ENCODE results near the gene TESK2. TPM values are rescaled to one million over a fixed set of nuclear protein-coding genes. Genes with fewer than 3 reads are reported as not detected.
"Not testable (repeated sequence)": the region's sequence is repeated elsewhere in the genome, so short reads cannot be mapped to it uniquely, and the experiment has no call there.

The TESK2 gene
- total and polyA plus RNA-seq, 11 donors = 0.50 to 4.7 (median 1.5) TPM

DNA sequence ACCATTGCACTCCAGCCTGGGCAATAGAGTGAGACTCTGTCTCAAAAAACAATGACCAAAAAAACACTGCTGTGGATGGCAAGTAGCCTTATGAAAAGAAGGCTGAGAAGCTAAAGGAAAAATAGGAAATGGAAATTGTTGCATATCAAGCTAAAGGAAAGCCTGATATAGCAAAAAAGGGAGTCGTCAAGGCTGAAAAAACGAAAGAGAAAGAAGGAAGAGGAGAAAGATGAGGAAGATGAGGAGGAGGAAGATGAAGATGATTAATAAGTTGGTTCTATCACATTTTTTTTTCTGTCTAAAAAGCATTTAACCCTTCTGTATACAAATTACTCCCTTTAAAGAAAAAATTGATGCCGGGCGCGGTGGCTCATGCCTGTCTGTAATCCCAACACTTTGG lies 40.9 kb upstream of the TESK2 start:
- 77 to 86% (median 78%) methylated on average over 5 of the region's 5 CpGs for WGBS, 4 donors
- H3K4me3 ChIP-seq = no peak overlapping the region
- ATAC-seq (no peak), DNase-seq (no peak)
- TF ChIP-seq POLR2A (IDR thresholded peaks at IDR 0.05) = no peak
- TF ChIP-seq, protein P1, sequence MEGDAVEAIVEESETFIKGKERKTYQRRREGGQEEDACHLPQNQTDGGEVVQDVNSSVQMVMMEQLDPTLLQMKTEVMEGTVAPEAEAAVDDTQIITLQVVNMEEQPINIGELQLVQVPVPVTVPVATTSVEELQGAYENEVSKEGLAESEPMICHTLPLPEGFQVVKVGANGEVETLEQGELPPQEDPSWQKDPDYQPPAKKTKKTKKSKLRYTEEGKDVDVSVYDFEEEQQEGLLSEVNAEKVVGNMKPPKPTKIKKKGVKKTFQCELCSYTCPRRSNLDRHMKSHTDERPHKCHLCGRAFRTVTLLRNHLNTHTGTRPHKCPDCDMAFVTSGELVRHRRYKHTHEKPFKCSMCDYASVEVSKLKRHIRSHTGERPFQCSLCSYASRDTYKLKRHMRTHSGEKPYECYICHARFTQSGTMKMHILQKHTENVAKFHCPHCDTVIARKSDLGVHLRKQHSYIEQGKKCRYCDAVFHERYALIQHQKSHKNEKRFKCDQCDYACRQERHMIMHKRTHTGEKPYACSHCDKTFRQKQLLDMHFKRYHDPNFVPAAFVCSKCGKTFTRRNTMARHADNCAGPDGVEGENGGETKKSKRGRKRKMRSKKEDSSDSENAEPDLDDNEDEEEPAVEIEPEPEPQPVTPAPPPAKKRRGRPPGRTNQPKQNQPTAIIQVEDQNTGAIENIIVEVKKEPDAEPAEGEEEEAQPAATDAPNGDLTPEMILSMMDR (IDR thresholded peaks at IDR 0.05) = no peak
- peak overlapping the region in 1 of 12 donors; percentile 51 for H3K27ac ChIP-seq
- peaks cover 0 to 10% (median 0%) of the 10 kb centered on the region in 12 donors for H3K4me1 ChIP-seq
- intact Hi-C loops (cut with DNase I) = no loop called here
- no peaks in the 10 kb centered on the region for H3K36me3 ChIP-seq
- H3K27me3 ChIP-seq = no peaks in the 10 kb centered on the region
- no peaks in the 10 kb centered on the region for H3K9me3 ChIP-seq

DNA sequence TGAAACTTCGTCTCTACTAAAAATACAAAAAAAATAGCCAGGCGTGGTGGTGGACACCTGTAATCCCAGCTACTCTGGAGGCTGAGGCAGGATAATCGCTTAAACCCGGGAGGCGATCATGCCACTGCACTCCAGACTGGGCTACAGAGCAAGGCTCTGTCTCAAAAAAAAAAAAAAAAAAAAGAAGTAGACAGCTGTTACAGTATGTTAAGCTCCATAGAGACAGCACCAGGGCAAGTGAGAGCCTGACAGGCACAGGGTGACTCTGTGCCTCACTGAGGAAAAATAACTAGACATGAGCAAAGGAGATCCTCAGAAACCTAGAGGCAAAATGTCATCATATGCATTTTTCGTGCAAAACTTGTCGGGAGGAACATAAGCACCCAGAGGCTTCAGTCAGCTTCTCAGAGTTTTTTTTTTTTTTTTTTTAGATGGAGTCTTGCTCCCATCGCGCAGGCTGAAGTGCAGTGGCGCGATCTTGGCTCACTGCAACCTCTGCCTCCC lies 39.7 kb upstream of the TESK2 start:
- intact Hi-C loops (cut with DNase I) = no loop called here
- no peak overlapping the region for H3K4me3 ChIP-seq
- ATAC-seq (no peak), DNase-seq (no peak)
- no peaks in the 10 kb centered on the region for H3K9me3 ChIP-seq
- 95 to 98% (median 96%) methylated on average over 11 of the region's 11 CpGs for WGBS, 4 donors
- no peaks in the 10 kb centered on the region for H3K36me3 ChIP-seq
- TF ChIP-seq, protein P1 (IDR thresholded peaks at IDR 0.05) = no peak
- no peak for TF ChIP-seq POLR2A (IDR thresholded peaks at IDR 0.05)
- no peaks in the 10 kb centered on the region for H3K27me3 ChIP-seq
- no peak overlapping the region for H3K27ac ChIP-seq
- H3K4me1 ChIP-seq = peaks cover 0 to 10% (median 0%) of the 10 kb centered on the region in 12 donors

DNA sequence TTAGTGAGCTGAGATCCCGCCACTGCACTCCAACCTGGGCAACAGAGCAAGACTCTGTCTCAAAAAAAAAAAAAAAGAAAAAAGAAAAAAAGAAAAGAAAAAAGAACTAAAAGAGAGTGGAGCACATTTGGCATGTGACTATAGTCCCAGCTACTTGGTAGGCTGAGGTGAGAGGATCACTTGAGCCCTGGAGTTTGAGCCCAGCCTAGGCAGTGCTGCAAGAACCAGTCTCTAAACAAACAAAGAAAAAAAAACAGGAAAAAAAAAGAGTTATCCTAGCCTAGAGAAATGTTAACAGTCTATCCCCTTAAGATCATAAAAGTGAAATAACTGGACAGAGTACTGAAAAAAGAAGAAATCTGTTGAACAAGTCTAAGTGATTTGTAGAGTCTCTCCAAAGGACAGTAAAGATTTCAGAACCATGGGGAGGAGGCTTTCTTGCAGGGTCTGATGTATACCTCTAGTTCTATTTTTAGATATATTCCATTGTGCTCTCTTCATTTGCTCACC lies 35.2 kb upstream of the TESK2 start:
- Histone ChIP-seq H3K4me1 (peaks cover 0 to 7% (median 3%) of the 10 kb centered on the region in 12 donors), H3K27ac (no peak overlapping the region), H3K27me3 (no peaks in the 10 kb centered on the region), H3K9me3 (no peaks in the 10 kb centered on the region), H3K36me3 (no peaks in the 10 kb centered on the region), H3K4me3 (no peak overlapping the region)
- intact Hi-C loops (cut with DNase I) = loop anchor here in 2 of 10 donors (10.0 kb wide), 1 partner anchor 159 kb away; the partner anchor contains the start of genes GPBP1L1 (in 2 of the 2) and TMEM69 (in 2 of the 2)
- DNase-seq (no peak), ATAC-seq (no peak)
- TF ChIP-seq, protein P1 (IDR thresholded peaks at IDR 0.05) = no peak
- TF ChIP-seq POLR2A (IDR thresholded peaks at IDR 0.05) = no peak
- WGBS, 4 donors = 86 to 100% (median 98%) methylated on average over 1 of the region's 1 CpG

DNA sequence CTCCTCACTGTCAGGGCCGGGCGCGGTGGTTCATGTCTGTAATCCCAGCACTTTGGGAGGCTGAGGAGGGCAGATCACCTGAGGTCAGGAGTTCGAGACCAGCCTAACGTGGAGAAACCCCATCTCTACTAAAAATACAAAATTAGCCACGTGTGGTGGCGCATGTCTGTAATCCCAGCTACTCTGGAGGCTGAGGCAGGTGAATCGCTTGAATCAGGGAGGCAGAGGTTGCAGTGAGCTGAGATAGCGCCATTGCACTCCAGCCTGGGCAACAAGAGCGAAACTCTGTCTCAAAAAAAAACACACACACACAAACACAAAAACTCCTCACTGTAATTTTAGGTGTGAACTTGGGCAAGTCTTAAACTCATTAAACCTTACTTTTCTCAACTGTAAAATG lies 33.0 kb upstream of the TESK2 start:
- ATAC-seq, DNase-seq, H3K36me3 ChIP-seq, H3K9me3 ChIP-seq, H3K27me3 ChIP-seq, H3K4me3 ChIP-seq, H3K27ac ChIP-seq: not testable (repeated sequence)
- intact Hi-C loops (cut with DNase I) = loop anchor here in 3 of 10 donors (2.0 to 10.0 kb wide), 3 partner anchors 27 to 163 kb away; partner anchors contain the start of genes GPBP1L1 (in 3 of the 3), TMEM69 (in 3 of the 3) and AKR1A1 (in 1 of the 3)
- WGBS, 4 donors = 83 to 90% (median 89%) methylated on average over 10 of the region's 10 CpGs
- H3K4me1 ChIP-seq = peaks cover 0 to 25% (median 11%) of the 10 kb centered on the region in 12 donors

DNA sequence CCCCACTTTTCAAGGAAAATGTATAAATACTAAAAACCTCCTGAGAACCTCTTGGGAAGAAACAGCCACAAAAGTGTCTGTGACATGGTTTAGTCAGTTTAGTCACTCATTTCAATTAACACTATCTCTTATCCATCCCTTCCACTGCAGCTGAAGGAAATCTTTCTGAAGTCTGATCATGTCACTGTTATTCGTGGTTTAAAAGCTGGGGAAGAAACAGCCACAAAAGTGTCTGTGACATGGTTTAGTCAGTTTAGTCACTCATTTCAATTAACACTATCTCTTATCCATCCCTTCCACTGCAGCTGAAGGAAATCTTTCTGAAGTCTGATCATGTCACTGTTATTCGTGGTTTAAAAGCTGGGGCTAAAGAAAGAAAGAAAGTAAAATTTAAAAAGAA lies 32.6 kb upstream of the TESK2 start:
- 63 to 72% (median 67%) methylated on average over 2 of the region's 2 CpGs for WGBS, 4 donors
- H3K4me1 ChIP-seq = peaks cover 0 to 29% (median 14%) of the 10 kb centered on the region in 12 donors
- not testable (repeated sequence) for H3K4me3 ChIP-seq, H3K27ac ChIP-seq, H3K36me3 ChIP-seq, DNase-seq, ATAC-seq, H3K27me3 ChIP-seq, H3K9me3 ChIP-seq
- intact Hi-C loops (cut with DNase I) = loop anchor here in 3 of 10 donors (2.0 to 10.0 kb wide), 3 partner anchors 27 to 164 kb away; partner anchors contain the start of genes GPBP1L1 (in 3 of the 3), TMEM69 (in 3 of the 3) and AKR1A1 (in 1 of the 3)

All from heart left ventricle (tissue), 16 donors.